Measurements from ENCODE around the gene ACTRT1.

Gene ACTRT1

DNA sequence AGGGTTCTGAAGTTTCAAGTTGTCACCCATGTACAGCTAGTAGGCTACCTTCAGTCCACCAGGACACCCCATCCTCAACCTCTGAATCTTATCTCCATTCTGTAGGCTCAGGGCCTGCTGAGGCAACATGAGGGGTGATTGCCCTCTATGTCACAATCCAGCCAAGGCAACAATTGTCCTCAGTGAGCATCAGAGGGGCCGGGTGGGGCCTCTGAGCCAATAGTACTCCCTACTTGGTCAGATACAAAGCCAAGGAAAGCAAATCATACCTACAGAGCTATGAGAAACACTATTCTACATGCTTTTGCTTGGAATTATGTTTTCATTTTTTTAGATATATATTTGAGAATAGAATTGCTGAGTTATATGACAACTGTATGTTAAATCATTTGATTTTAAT, at the start of gene ACTRT1:
TSS of gene ACTRT1 (minus strand) at position 101 of the 400 bp plus-strand sequence. CDS start 197 bp downstream, outside the sequence.
- Histone ChIP-seq H3K9me3 (ENCODE audit: low read depth, low read length) (no peaks in the 10 kb centered on the region), H3K4me3 (no peak within 1 kb of the TSS), H3K36me3 (ENCODE audit: insufficient read depth, low read length) (no peaks in the 10 kb centered on the region), H3K27ac (no peak within 1 kb of the TSS), H3K9ac (ENCODE audit: insufficient read length) (no peak within 1 kb of the TSS)
- TF ChIP-seq EZH2 (IDR thresholded peaks at IDR 0.05) (no peak), FOXP2 (optimal IDR thresholded peaks at IDR 0.05; ENCODE audit: control extremely low read depth, extremely low read length, insufficient read depth) (no peak), POLR2AphosphoS5 (IDR thresholded peaks at IDR 0.05; ENCODE audit: borderline replicate concordance, low read depth, low read length) (no peak)
- no peak for DNase-seq (ENCODE audit: low read depth, low spot score)

DNA sequence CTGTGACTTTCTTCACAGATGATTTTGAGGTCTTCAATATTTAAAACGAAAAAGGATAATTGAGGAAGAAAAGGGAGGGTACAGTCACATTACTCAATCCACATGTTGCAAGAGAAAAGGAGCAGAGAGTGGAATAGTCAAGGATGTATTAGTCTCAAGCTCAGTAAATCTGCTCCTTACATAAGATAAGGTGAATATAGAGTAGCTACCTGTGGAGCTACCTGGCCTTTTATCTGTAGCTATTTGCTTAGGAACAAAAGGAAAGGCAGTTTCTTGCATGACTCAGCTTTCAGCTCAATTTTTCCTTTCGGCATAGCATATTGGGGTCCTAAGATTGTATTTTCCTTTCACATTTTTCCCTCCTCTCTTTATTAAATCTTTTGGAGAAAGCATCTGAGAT, 26.3 kb upstream of the ACTRT1 start:
- Histone ChIP-seq H3K27ac (no peak overlapping the region), H3K36me3 (ENCODE audit: insufficient read depth, low read length) (no peaks in the 10 kb centered on the region), H3K9ac (ENCODE audit: insufficient read length) (no peak overlapping the region), H3K4me3 (no peak overlapping the region), H3K9me3 (ENCODE audit: low read depth, low read length) (no peaks in the 10 kb centered on the region)
- TF ChIP-seq POLR2AphosphoS5 (IDR thresholded peaks at IDR 0.05; ENCODE audit: borderline replicate concordance, low read depth, low read length) (no peak), FOXP2 (optimal IDR thresholded peaks at IDR 0.05; ENCODE audit: control extremely low read depth, extremely low read length, insufficient read depth) (no peak), EZH2 (IDR thresholded peaks at IDR 0.05) (no peak)
- no peak for DNase-seq (ENCODE audit: low read depth, low spot score)

DNA sequence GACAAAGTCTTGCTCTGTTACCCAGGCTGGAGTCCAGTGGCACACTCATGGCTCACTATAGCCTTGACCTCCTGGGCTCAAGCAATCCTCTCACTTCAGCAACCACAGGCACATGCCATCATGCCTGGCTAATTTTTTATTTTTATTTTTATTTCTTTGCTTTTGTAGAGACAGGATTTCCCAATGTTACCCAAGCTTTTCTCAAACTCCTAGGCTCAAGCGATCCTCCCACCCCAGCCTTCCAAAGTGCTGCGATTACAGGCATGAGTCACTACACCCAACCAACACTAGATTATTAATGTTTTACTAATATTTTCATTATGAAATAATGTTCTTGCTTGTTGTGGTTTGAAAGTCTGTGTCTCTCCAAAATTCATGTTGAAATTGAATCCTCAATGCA, 5.2 kb upstream of the ACTRT1 start:
- Histone ChIP-seq H3K9ac (ENCODE audit: insufficient read length) (no peak overlapping the region), H3K36me3 (ENCODE audit: insufficient read depth, low read length) (no peaks in the 10 kb centered on the region), H3K4me3 (no peak overlapping the region), H3K9me3 (ENCODE audit: low read depth, low read length) (no peaks in the 10 kb centered on the region), H3K27ac (no peak overlapping the region)
- TF ChIP-seq POLR2AphosphoS5 (IDR thresholded peaks at IDR 0.05; ENCODE audit: borderline replicate concordance, low read depth, low read length) (no peak), EZH2 (IDR thresholded peaks at IDR 0.05) (no peak), FOXP2 (optimal IDR thresholded peaks at IDR 0.05; ENCODE audit: control extremely low read depth, extremely low read length, insufficient read depth) (no peak)
- DNase-seq (ENCODE audit: low read depth, low spot score): no peak

DNA sequence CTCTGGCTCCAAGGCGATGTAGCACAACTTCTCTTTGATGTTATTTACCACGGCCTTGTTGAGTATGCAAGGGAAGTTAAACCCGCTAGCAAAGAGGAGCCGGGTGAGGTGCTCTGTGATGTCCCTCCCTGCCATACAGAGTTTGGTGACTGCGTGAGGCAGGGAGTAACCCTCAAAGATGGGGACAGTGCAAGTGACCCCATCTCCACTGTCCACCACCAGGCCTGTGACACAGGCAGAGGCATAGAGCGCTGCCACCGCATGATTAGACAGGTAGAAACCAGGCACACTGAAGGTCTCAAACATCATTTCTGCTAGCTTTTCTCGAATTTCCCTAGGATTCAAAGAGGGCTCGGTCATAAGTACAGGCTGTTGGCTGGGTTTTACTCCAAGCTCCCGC, 677 bp downstream of the ACTRT1 start:
- no peak overlapping the region for H3K27ac ChIP-seq
- H3K4me3 ChIP-seq: no peak overlapping the region
- DNase-seq (ENCODE audit: low read depth, low spot score): no peak
- no peaks in the 10 kb centered on the region for H3K36me3 ChIP-seq (ENCODE audit: insufficient read depth, low read length)
- H3K9ac ChIP-seq (ENCODE audit: insufficient read length): no peak overlapping the region
- no peak for TF ChIP-seq POLR2AphosphoS5 (IDR thresholded peaks at IDR 0.05; ENCODE audit: borderline replicate concordance, low read depth, low read length)
- TF ChIP-seq FOXP2 (optimal IDR thresholded peaks at IDR 0.05; ENCODE audit: control extremely low read depth, extremely low read length, insufficient read depth): no peak
- no peak for TF ChIP-seq EZH2 (IDR thresholded peaks at IDR 0.05)
- H3K9me3 ChIP-seq (ENCODE audit: low read depth, low read length): no peaks in the 10 kb centered on the region

DNA sequence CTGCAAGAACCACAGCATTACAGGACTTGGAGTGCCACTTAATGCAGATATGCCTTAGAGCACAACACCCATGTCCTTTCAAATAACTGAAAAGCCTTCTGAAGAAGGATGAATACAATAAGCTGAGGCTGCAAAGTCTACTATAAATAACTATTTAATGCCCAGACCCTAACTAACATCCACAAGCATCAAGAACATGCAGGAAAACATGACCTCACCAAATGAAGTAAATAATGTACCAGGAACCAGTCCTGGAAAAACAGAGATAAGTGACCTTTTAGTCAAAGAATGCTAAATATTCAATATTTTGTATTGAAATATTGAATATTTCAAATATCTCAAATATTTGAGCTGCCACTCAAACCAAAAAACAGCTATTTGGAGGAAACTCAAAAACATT, 16.9 kb downstream of the ACTRT1 start:
- Histone ChIP-seq H3K9me3 (ENCODE audit: low read depth, low read length) (no peaks in the 10 kb centered on the region), H3K4me3 (no peak overlapping the region), H3K27ac (no peak overlapping the region), H3K36me3 (ENCODE audit: insufficient read depth, low read length) (no peaks in the 10 kb centered on the region), H3K9ac (ENCODE audit: insufficient read length) (no peak overlapping the region)
- TF ChIP-seq FOXP2 (optimal IDR thresholded peaks at IDR 0.05; ENCODE audit: control extremely low read depth, extremely low read length, insufficient read depth) (no peak), EZH2 (IDR thresholded peaks at IDR 0.05) (no peak), POLR2AphosphoS5 (IDR thresholded peaks at IDR 0.05; ENCODE audit: borderline replicate concordance, low read depth, low read length) (no peak)
- no peak for DNase-seq (ENCODE audit: low read depth, low spot score)

DNA sequence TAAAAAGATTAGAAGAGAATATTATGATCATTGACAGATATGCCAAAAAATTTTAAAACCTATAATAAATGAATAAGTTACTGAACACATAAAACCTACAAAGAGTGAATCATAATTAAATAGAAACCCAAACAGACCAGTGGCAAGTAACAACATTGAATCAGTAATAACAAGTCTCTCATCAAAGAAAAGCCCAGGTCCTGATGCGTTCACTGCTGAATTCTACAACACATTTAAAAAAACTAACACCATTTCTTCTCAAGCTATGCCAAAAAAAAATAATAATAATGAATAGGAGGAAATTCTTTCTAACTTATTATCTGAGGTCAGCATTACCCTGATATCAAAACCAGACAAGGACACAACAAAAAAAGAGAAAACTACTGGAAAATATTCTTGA, 30.6 kb downstream of the ACTRT1 start:
- Histone ChIP-seq H3K9me3 (ENCODE audit: low read depth, low read length) (no peaks in the 10 kb centered on the region), H3K9ac (ENCODE audit: insufficient read length) (no peak overlapping the region), H3K27ac (no peak overlapping the region), H3K4me3 (no peak overlapping the region), H3K36me3 (ENCODE audit: insufficient read depth, low read length) (no peaks in the 10 kb centered on the region)
- no peak for TF ChIP-seq POLR2AphosphoS5 (IDR thresholded peaks at IDR 0.05; ENCODE audit: borderline replicate concordance, low read depth, low read length)
- no peak for TF ChIP-seq FOXP2 (optimal IDR thresholded peaks at IDR 0.05; ENCODE audit: control extremely low read depth, extremely low read length, insufficient read depth)
- TF ChIP-seq EZH2 (IDR thresholded peaks at IDR 0.05): no peak
- no peak for DNase-seq (ENCODE audit: low read depth, low spot score)

DNA sequence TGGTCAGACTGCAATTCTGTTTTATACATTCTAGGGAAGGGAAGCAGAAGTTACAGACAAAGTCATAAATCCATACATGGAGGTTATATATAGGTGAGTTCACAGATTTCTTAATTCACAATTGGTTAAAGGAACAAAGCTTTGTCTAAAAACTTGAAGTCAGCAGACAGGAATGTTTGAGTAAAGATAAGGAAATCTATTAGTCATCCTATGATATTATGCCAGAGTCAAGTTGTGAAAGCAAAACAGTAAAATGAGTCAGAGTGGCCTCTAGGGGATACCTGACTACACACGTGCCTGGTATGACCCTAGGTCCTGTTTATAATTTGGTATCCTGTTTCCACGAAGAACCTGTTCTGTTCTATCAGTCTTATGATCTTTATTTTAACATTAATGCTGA, 31.5 kb downstream of the ACTRT1 start:
- H3K9ac ChIP-seq (ENCODE audit: insufficient read length): no peak overlapping the region
- H3K36me3 ChIP-seq (ENCODE audit: insufficient read depth, low read length): no peaks in the 10 kb centered on the region
- H3K9me3 ChIP-seq (ENCODE audit: low read depth, low read length): no peaks in the 10 kb centered on the region
- no peak overlapping the region for H3K27ac ChIP-seq
- TF ChIP-seq FOXP2 (optimal IDR thresholded peaks at IDR 0.05; ENCODE audit: control extremely low read depth, extremely low read length, insufficient read depth) (no peak), EZH2 (IDR thresholded peaks at IDR 0.05) (no peak), POLR2AphosphoS5 (IDR thresholded peaks at IDR 0.05; ENCODE audit: borderline replicate concordance, low read depth, low read length) (no peak)
- no peak overlapping the region for H3K4me3 ChIP-seq
- no peak for DNase-seq (ENCODE audit: low read depth, low spot score)

DNA sequence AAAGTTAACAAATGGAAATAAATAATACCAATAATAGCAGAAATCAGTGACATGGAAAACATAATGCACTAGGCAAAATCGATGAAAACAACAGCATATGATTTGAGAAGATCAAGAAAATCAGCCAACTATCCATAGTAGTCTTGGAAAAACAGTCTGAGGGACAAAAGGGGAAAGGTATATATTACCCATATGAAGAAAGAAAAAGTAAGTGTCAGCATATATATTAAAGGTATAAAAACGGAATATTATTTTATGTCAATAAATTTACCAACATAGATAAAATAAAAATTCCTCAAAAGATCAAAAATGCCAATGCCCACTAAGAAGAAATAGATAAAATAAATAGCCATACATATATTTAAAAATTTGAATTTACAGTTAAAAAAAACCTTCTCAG, 33.0 kb downstream of the ACTRT1 start:
- no peak overlapping the region for H3K4me3 ChIP-seq
- H3K9me3 ChIP-seq (ENCODE audit: low read depth, low read length): no peaks in the 10 kb centered on the region
- no peak overlapping the region for H3K27ac ChIP-seq
- no peak for DNase-seq (ENCODE audit: low read depth, low spot score)
- TF ChIP-seq EZH2 (IDR thresholded peaks at IDR 0.05): no peak
- TF ChIP-seq FOXP2 (optimal IDR thresholded peaks at IDR 0.05; ENCODE audit: control extremely low read depth, extremely low read length, insufficient read depth): no peak
- TF ChIP-seq POLR2AphosphoS5 (IDR thresholded peaks at IDR 0.05; ENCODE audit: borderline replicate concordance, low read depth, low read length): no peak
- no peak overlapping the region for H3K9ac ChIP-seq (ENCODE audit: insufficient read length)
- no peaks in the 10 kb centered on the region for H3K36me3 ChIP-seq (ENCODE audit: insufficient read depth, low read length)

DNA sequence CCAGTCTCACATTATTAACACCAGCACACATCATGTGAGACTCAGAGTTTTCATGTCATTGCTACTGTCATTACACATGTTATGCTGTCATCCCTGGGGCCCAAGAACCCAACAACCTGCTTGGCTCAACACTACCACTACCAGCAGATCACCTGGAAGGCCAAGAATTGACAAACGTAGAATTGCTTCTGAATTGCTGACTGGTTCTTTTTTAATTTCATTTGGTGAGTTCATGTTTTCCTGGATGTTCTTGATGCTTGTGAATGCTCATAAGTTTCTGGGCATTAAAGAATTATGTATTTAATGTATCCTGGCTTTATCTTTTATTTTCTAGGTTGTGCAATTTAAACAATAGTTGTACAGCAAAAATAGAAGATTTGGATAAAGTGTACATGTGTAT, 40.2 kb downstream of the ACTRT1 start:
- H3K9me3 ChIP-seq (ENCODE audit: low read depth, low read length): no peaks in the 10 kb centered on the region
- no peak for DNase-seq (ENCODE audit: low read depth, low spot score)
- H3K4me3 ChIP-seq: no peak overlapping the region
- H3K36me3 ChIP-seq (ENCODE audit: insufficient read depth, low read length): no peaks in the 10 kb centered on the region
- no peak for TF ChIP-seq EZH2 (IDR thresholded peaks at IDR 0.05)
- TF ChIP-seq FOXP2 (optimal IDR thresholded peaks at IDR 0.05; ENCODE audit: control extremely low read depth, extremely low read length, insufficient read depth): no peak
- TF ChIP-seq POLR2AphosphoS5 (IDR thresholded peaks at IDR 0.05; ENCODE audit: borderline replicate concordance, low read depth, low read length): no peak
- H3K9ac ChIP-seq (ENCODE audit: insufficient read length): no peak overlapping the region
- H3K27ac ChIP-seq: no peak overlapping the region
